GM12892 (cell line): Measurements from ENCODE around the gene SEL1L3.

Source experiments
- DNase-seq: peaks from one replicate; pipeline ENCODE4 v3.0.0; 2011; ENCODE audit not compliant: insufficient read length
- FAIRE-seq: peaks from 2 replicates; lab custom pipeline; 2011; peaks lifted over from hg19 to GRCh38; lab: Jason Lieb, UNC
- POLR2A ChIP-seq: IDR thresholded peaks from 2 replicates; pipeline ENCODE4 v1.6.1; 2011; ENCODE audit warnings: low read depth, low read length, control low read depth
- POLR2AphosphoS5 ChIP-seq: IDR thresholded peaks from 2 replicates; pipeline ENCODE4 v1.6.1; 2011; ENCODE audit warnings: low read depth, low read length, control low read depth
- TAF1 ChIP-seq: IDR thresholded peaks from 2 replicates; pipeline ENCODE4 v1.6.1; 2011; ENCODE audit warnings: low read depth, mild to moderate bottlenecking, control low read depth, low read length, borderline replicate concordance

SEL1L3 gene

DNA sequence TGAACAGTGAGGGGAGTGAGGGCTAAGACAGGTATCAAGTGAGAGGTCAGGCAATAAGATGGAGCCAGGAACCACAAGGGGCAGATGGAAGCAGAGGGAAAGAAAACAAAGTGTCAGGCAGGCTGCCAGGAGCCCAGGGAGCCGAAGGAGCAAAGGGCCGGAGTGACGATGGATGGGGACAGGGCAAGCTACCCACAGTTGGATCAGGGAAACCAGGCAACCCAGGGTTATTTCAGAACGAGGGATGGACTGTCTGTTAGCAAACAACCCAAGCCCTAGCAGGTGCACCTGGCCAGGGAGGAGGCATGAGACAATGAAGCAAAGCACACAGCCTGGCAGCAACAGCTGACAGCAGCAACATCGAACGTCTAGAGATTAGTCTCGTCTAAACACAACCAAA, 39.2 kb downstream of the SEL1L3 start:
- FAIRE-seq (peak; percentile 36), DNase-seq (no peak)
- no peak for TF ChIP-seq POLR2AphosphoS5
- TF ChIP-seq TAF1 = no peak
- TF ChIP-seq POLR2A = no peak

- no peak for FAIRE-seq
- no peak for TF ChIP-seq POLR2AphosphoS5
- no peak for TF ChIP-seq POLR2A
- TF ChIP-seq TAF1 = no peak
Measured at GRCh38 chr4:25821899-25822298, 40.9 kb downstream of the SEL1L3 start.

DNA sequence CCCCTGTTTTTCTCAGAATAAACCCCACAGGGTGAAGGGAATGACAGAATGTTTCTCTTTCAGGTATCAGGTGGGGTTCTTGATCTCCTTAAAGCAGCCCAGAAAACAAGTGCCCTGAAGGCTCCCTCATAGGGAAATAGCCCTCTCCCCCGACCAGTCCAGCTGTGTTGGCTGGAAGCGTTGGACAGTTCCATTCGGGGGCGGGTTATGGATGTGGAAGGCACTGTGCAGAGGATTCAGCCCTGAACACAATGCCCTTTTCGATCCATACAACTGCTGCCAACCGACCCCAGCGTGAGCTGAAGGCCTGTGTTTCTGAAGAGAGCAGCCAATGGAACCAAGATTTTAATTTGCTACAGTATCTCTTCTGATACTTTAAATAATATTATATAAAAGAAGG, 41.5 kb downstream of the SEL1L3 start:
- no peak for DNase-seq
- TF ChIP-seq POLR2A (no peak), TAF1 (no peak), POLR2AphosphoS5 (no peak)
- FAIRE-seq = no peak

More at GRCh38 chr4:25821899-25822298, 40.9 kb downstream of the SEL1L3 start:
- DNase-seq = no peak

DNA sequence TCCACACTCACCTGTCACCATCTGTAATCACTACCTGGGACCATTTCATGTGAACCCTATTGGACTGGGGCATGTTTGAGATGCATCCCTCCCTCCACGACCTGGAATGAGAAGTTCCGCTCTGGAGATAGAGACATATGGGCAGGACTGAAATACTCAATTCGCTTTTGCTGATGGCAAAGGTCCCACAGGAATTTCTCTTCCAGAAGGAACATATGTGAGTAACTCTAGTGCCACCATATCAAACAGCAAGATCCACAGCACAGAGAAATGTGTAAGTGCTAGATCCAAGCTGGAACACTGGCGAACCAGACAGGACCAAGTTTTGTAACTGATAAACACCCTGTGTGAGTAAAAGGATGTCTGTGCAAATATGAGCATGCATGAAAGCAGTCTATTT, 43.9 kb downstream of the SEL1L3 start:
- DNase-seq (no peak), FAIRE-seq (no peak)
- TF ChIP-seq POLR2AphosphoS5 (no peak), POLR2A (no peak), TAF1 (no peak)

DNA sequence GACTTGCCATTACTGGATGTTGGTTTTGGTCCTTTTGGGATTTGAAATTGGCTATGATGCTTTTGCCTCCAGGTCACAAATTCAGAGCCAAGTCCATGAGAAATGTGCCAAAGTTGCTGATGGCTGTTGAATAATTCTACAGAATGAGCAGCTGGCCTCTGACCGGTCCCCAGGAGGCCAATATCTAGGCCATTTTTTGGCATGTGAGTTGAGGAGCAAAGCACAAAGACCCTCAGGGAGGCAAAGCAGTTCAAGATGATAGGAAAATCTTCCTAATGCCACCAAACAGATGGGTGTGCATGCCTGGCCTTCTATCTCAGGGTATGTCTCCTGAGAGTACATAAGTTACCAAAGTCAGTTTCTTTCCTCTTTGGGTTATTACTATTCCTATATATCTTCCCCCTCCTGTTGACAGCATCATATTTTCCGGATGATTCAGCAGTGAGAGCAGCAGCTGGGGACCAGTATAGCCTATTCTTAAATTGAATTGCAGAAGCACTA, 44.4 kb downstream of the SEL1L3 start:
- no peak for FAIRE-seq

GRCh38 chr4:25817059-25817681, 45.6 kb downstream of the SEL1L3 start:
- DNase-seq = no peak
- TF ChIP-seq POLR2AphosphoS5 (no peak), POLR2A (no peak), TAF1 (no peak)
- FAIRE-seq = peak; percentile 36

More for the DNA sequence above, 44.4 kb downstream of the SEL1L3 start:
- TF ChIP-seq TAF1 (no peak), POLR2A (no peak), POLR2AphosphoS5 (no peak)
- no peak for DNase-seq

DNA sequence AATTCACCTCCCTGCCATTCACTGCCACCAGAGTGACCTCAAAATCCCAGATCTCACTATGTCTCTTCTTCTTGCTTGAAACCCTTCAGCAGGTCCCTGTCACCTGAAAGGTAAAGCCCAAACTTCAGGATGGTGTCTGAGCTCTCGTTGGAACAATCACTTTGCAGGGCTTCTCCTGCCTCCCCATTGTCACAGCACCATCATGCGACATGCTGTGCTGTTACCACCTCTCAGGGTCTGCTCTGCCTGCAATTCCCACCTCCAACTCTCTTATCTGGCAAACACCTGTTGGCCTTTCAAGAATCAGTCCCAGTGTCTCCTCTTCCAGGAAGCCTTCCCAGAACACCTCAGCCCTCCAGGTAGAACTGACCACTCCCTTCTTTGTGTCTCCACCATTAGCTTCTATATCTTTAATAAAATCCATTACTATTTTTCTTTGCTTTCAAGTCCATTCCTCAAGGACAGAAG, 46.2 kb downstream of the SEL1L3 start:
- no peak for TF ChIP-seq POLR2AphosphoS5
- no peak for TF ChIP-seq POLR2A
- TF ChIP-seq TAF1 = no peak
- no peak for FAIRE-seq
- DNase-seq = no peak

DNA sequence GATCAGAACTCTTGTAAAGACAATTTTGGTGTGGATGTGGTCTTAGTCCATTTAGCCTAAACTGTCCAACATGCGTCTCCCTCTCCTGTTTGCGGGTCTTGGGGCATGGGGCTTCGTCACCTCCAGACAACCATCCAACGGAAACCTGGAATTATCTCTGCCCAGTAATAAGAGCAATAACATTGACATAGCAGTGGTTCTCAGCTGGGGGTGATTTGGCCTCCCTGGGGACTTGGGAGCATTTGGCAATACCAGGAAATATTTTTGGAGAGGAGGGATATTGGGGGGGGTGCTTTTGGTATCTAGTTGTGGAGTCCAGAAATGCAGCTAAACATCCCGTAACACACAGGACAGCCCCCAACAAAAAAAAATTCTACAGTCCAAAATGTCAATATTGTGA, 47.2 kb downstream of the SEL1L3 start:
- FAIRE-seq (no peak), DNase-seq (no peak)
- no peak for TF ChIP-seq POLR2A
- no peak for TF ChIP-seq POLR2AphosphoS5
- TF ChIP-seq TAF1 = no peak

GRCh38 chr4:25814301-25815136, 48.3 kb downstream of the SEL1L3 start:
- FAIRE-seq (no peak), DNase-seq (no peak)
- no peak for TF ChIP-seq POLR2AphosphoS5
- no peak for TF ChIP-seq TAF1
- no peak for TF ChIP-seq POLR2A

DNA sequence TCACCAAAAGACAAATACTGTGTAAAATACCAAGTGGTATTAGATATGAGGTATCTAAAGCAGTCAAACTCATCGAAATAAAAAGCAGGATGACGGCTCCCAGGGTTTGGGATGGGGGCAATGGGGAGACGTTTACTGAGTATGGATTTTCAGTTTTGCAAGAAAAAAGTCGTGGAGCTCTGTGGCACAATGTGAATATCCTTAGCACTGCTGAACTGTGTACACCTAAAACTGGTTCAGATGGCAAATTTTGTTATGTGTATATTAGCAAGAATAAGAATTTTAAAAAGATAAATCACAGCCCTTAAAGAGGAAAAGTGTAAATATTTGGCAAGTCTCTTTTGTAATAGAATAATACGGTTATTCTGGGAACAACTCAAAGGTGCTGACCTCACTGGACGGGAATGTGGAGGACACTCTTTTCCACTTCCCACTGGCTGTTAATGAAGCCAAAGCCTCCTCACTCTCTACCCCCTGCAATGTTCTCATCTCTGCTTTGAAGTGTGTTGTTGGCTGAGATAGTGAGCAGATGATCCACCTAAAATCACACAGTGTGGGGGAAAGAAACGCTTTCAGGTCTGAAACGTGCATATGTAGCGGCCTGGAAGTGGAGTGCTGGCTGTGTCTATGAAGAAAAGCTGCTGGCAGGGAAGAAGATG, 49.2 kb downstream of the SEL1L3 start:
- TF ChIP-seq POLR2A = no peak
- no peak for TF ChIP-seq TAF1
- no peak for TF ChIP-seq POLR2AphosphoS5
- no peak for FAIRE-seq
- DNase-seq = no peak

GRCh38 chr4:25811841-25812240, 50.9 kb downstream of the SEL1L3 start:
- DNase-seq (no peak), FAIRE-seq (no peak)
- TF ChIP-seq POLR2AphosphoS5 (no peak), TAF1 (no peak), POLR2A (no peak)

DNA sequence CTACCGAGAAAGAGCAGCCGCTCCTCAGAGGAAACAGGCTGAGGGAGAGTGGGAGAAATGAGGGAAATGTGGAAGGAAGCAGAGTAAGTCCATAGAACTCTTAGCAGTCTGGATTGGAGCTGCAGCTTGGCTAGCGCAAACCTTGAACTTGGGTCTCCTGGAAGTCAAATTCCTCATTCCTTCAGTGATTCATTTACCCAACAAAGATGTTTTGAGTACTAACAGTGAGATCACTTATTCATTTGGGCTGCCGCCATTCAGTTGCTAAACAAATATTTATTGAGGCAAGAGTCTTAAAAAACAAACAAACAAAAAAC, 51.5 kb downstream of the SEL1L3 start:
- DNase-seq (no peak), FAIRE-seq (no peak)
- TF ChIP-seq POLR2AphosphoS5 (no peak), POLR2A (no peak), TAF1 (no peak)
